ENCODE results near the gene DAPK3. TPM values are rescaled to one million over a fixed set of nuclear protein-coding genes. Genes with fewer than 3 reads are reported as not detected.

The DAPK3 gene
- total and polyA plus RNA-seq, 4 donors: 61.9 to 93.9 (median 79.4) TPM

- no peak for ATAC-seq (ENCODE audit: insufficient read depth, low FRiP score)
- DNase-seq: no peak
- no peak overlapping the region for H3K9ac ChIP-seq (ENCODE audit: insufficient read depth in 1 of 2, low read length in 2 of 2)
- peaks cover 0 to 4% (median 0%) of the 10 kb centered on the region in 4 donors for H3K9me3 ChIP-seq (ENCODE audit: control insufficient read depth in 4 of 4, insufficient read depth in 3 of 4, low read length in 3 of 4)
- no peak overlapping the region for H3K27ac ChIP-seq (ENCODE audit: low read depth in 1 of 2, low read length in 1 of 2)
- peaks cover 3 to 47% (median 19%) of the 10 kb centered on the region in 4 donors for H3K36me3 ChIP-seq (ENCODE audit: control insufficient read depth in 4 of 4, insufficient read depth in 4 of 4, low read length in 4 of 4)
- H3K4me1 ChIP-seq (ENCODE audit: control insufficient read depth in 5 of 5, insufficient read depth in 5 of 5, low read length in 5 of 5): peaks cover 0 to 19% (median 0%) of the 10 kb centered on the region in 5 donors
- no peak overlapping the region for H3K4me3 ChIP-seq
- no peaks in the 10 kb centered on the region for H3K27me3 ChIP-seq (ENCODE audit: control insufficient read depth in 3 of 3, insufficient read depth in 3 of 3, low read length in 2 of 3)
- 94% methylated on average over 22 of the region's 22 CpGs for WGBS, 2 donors
- TF ChIP-seq, protein P1, sequence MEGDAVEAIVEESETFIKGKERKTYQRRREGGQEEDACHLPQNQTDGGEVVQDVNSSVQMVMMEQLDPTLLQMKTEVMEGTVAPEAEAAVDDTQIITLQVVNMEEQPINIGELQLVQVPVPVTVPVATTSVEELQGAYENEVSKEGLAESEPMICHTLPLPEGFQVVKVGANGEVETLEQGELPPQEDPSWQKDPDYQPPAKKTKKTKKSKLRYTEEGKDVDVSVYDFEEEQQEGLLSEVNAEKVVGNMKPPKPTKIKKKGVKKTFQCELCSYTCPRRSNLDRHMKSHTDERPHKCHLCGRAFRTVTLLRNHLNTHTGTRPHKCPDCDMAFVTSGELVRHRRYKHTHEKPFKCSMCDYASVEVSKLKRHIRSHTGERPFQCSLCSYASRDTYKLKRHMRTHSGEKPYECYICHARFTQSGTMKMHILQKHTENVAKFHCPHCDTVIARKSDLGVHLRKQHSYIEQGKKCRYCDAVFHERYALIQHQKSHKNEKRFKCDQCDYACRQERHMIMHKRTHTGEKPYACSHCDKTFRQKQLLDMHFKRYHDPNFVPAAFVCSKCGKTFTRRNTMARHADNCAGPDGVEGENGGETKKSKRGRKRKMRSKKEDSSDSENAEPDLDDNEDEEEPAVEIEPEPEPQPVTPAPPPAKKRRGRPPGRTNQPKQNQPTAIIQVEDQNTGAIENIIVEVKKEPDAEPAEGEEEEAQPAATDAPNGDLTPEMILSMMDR (IDR thresholded peaks at IDR 0.05; ENCODE audit: control extremely low read depth, extremely low read depth): no peak
Observed at GRCh38 chr19:4018140-4018613, 47.3 kb upstream of the DAPK3 start.

DNA sequence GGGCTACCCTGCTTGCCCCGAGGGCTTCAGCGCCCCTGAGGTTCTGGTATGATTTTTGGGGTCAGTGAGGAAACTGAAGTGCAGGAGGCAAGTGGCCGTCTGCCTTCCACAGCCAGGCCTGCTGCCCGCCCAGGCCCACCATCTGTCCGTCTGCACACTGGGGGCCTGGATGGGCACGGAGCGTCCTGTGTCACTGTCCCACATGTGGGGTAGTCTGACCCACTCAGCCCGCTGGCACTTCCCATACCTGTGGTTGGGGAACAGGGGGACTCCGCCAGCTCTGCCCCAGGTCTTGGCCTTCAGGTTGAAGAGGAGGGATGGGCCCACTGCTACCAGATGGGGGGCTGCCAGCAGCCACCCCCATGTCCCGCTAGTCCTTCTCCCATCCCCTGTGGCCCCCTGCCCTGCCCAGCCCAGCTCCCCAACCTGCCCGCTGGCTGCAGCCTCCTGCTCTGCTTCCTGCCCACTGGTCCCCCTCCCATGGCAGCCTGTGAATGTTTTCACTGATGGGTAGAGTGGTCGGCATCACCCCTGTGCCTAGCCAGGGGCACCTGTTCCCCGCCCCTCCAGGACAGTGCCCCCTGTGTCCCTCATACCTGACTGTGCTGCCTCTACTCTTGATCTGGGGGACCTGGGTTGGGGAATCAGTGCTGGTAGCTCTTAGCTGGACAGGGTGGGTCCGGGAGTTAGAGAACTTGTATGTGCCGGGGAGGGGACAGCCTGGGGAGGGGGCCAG, 46.2 kb upstream of the DAPK3 start:
- H3K36me3 ChIP-seq (ENCODE audit: control insufficient read depth in 4 of 4, insufficient read depth in 4 of 4, low read length in 4 of 4): peaks cover 3 to 53% (median 18%) of the 10 kb centered on the region in 4 donors
- TF ChIP-seq, protein P1 (IDR thresholded peaks at IDR 0.05; ENCODE audit: control extremely low read depth, extremely low read depth): no peak
- DNase-seq: no peak
- WGBS, 2 donors: 91 to 93% methylated on average over 13 to 15 of the region's 15 CpGs
- ATAC-seq (ENCODE audit: insufficient read depth, low FRiP score): no peak
- no peaks in the 10 kb centered on the region for H3K27me3 ChIP-seq (ENCODE audit: control insufficient read depth in 3 of 3, insufficient read depth in 3 of 3, low read length in 2 of 3)
- H3K27ac ChIP-seq (ENCODE audit: low read depth in 1 of 2, low read length in 1 of 2): no peak overlapping the region
- peaks cover 0 to 3% (median 0%) of the 10 kb centered on the region in 4 donors for H3K9me3 ChIP-seq (ENCODE audit: control insufficient read depth in 4 of 4, insufficient read depth in 3 of 4, low read length in 3 of 4)
- H3K4me1 ChIP-seq (ENCODE audit: control insufficient read depth in 5 of 5, insufficient read depth in 5 of 5, low read length in 5 of 5): peaks cover 0 to 19% (median 0%) of the 10 kb centered on the region in 5 donors
- H3K4me3 ChIP-seq: no peak overlapping the region
- H3K9ac ChIP-seq (ENCODE audit: insufficient read depth in 1 of 2, low read length in 2 of 2): no peak overlapping the region

GRCh38 chr19:4016486-4016885, 45.6 kb upstream of the DAPK3 start:
- H3K9me3 ChIP-seq (ENCODE audit: control insufficient read depth in 4 of 4, insufficient read depth in 3 of 4, low read length in 3 of 4): no peaks in the 10 kb centered on the region
- TF ChIP-seq, protein P1 (IDR thresholded peaks at IDR 0.05; ENCODE audit: control extremely low read depth, extremely low read depth): no peak
- 88 to 92% methylated on average over 12 of the region's 12 CpGs for WGBS, 2 donors
- no peaks in the 10 kb centered on the region for H3K27me3 ChIP-seq (ENCODE audit: control insufficient read depth in 3 of 3, insufficient read depth in 3 of 3, low read length in 2 of 3)
- H3K4me3 ChIP-seq: no peak overlapping the region
- H3K9ac ChIP-seq (ENCODE audit: insufficient read depth in 1 of 2, low read length in 2 of 2): no peak overlapping the region
- peak overlapping the region in 1 of 2 donors; percentile 15 for H3K27ac ChIP-seq (ENCODE audit: low read depth in 1 of 2, low read length in 1 of 2)
- peaks cover 3 to 55% (median 15%) of the 10 kb centered on the region in 4 donors for H3K36me3 ChIP-seq (ENCODE audit: control insufficient read depth in 4 of 4, insufficient read depth in 4 of 4, low read length in 4 of 4)
- ATAC-seq (ENCODE audit: insufficient read depth, low FRiP score): no peak
- no peak for DNase-seq
- H3K4me1 ChIP-seq (ENCODE audit: control insufficient read depth in 5 of 5, insufficient read depth in 5 of 5, low read length in 5 of 5): peaks cover 0 to 19% (median 0%) of the 10 kb centered on the region in 5 donors

All from lung (tissue), 12 donors.